K562 (cell line): ENCODE data around the gene PTCH1. TPM values are rescaled to one million over a fixed set of nuclear protein-coding genes. Genes with fewer than 3 reads are reported as not detected.

Experiments used
- CEBPB ChIP-seq: fragments of 450-650 bp; IDR thresholded peaks from 2 replicates; pipeline ENCODE4 v1.6.1; 2016; ENCODE audit warnings: missing genetic modification characterization, missing compliant biosample characterization
- CHCHD3 ChIP-seq: fragments of 250-450 bp; sonication (Bioruptor Pico); IDR thresholded peaks from 2 replicates; pipeline ENCODE4 v2.1.2; 2022; ENCODE audit warnings: mild to moderate bottlenecking
- GABPB2 ChIP-seq: fragments of 250-450 bp; sonication (Bioruptor Pico); conservative IDR thresholded peaks from 2 replicates; pipeline ENCODE4 v1.5.1; 2021; ENCODE audit warnings: mild to moderate bottlenecking
- GATAD2B ChIP-seq: fragments of 450-650 bp; IDR thresholded peaks from 2 replicates; pipeline ENCODE4 v1.6.1; 2017; ENCODE audit warnings: mild to moderate bottlenecking, borderline replicate concordance
- JUNB ChIP-seq: fragments of 450-650 bp; formaldehyde crosslinking; conservative IDR thresholded peaks from 2 replicates; pipeline ENCODE4 v1.4.0; 2020; ENCODE audit warnings: mild to moderate bottlenecking
- NCOR1 ChIP-seq: fragments of 450-650 bp; IDR thresholded peaks from 2 replicates; pipeline ENCODE4 v1.6.1; 2016; ENCODE audit warnings: mild to moderate bottlenecking, moderate library complexity
- NFRKB ChIP-seq: fragments of 450-650 bp; IDR thresholded peaks from 2 replicates; pipeline ENCODE4 v1.6.1; 2016; ENCODE audit warnings: low read depth
- RBBP5 ChIP-seq: fragments of 200-600 bp; sonication (generic); IDR thresholded peaks from 2 replicates; pipeline ENCODE4 v1.6.1; 2012; ENCODE audit warnings: borderline replicate concordance, mild to moderate bottlenecking, low read length, control low read depth, inconsistent platforms; ENCODE audit not compliant: insufficient read depth, poor library complexity, severe bottlenecking
- SETDB1 ChIP-seq: IDR thresholded peaks from one replicate; pipeline ENCODE4 v1.6.1; 2012; ENCODE audit warnings: low read length, control low read depth, inconsistent platforms
- SIRT6 ChIP-seq: IDR thresholded peaks from one replicate; pipeline ENCODE4 v1.6.1; 2012; ENCODE audit warnings: low read depth, mild to moderate bottlenecking, control low read depth, inconsistent platforms, low read length, moderate library complexity
- SMAD1 ChIP-seq: fragments of 150-350 bp; IDR thresholded peaks from 2 replicates; pipeline ENCODE4 v1.6.1; 2014; ENCODE audit warnings: low read length, low read depth; ENCODE audit not compliant: partially characterized antibody
- SNIP1 ChIP-seq: fragments of 450-650 bp; IDR thresholded peaks from 2 replicates; pipeline ENCODE4 v1.7.1; 2017; ENCODE audit warnings: low read depth, mild to moderate bottlenecking
- TARDBP ChIP-seq: fragments of 450-650 bp; IDR thresholded peaks from 2 replicates; pipeline ENCODE4 v1.6.1; 2016
- TCF7 ChIP-seq: sonication (generic); IDR thresholded peaks from 2 replicates; pipeline ENCODE4 v1.6.1; 2016; ENCODE audit warnings: antibody characterized with exemption, borderline replicate concordance
- TRIM28 ChIP-seq: fragments of 450-650 bp; IDR thresholded peaks from 2 replicates; pipeline ENCODE4 v1.6.1; 2017
- ZNF174 ChIP-seq: fragments of 250-450 bp; sonication (Bioruptor Pico); IDR thresholded peaks from 2 replicates; pipeline ENCODE4 v1.4.0; 2020; ENCODE audit warnings: mild to moderate bottlenecking
- ZNF253 ChIP-seq: fragments of 250-450 bp; sonication (Bioruptor Pico); conservative IDR thresholded peaks from 2 replicates; pipeline ENCODE4 v1.6.1; 2021; ENCODE audit warnings: mild to moderate bottlenecking
- ZNF316 ChIP-seq: fragments of 450-650 bp; IDR thresholded peaks from 2 replicates; pipeline ENCODE4 v1.6.1; 2016
- ZNF584 ChIP-seq: fragments of 200-800 bp; sonication (Bioruptor generic); IDR thresholded peaks from 2 replicates; pipeline ENCODE4 v1.6.1; 2016; ENCODE audit warnings: low read depth, mild to moderate bottlenecking, missing genetic modification characterization, missing compliant biosample characterization
- ZZZ3 ChIP-seq: fragments of 450-650 bp; IDR thresholded peaks from 2 replicates; pipeline ENCODE4 v1.6.1; 2016; ENCODE audit warnings: antibody characterized with exemption, mild to moderate bottlenecking, moderate library complexity
- polyA plus RNA-seq, 8 experiments: library from polyadenylated mRNA; depleted of rRNA in 4 of 8; stranded (reverse) in 5 of 8; unstranded in 3 of 8; fragments of >200 nt; fragmentation: Nextera tagmentation in 2 of 8; fragmentation: Illumina TruSeq in 1 of 8; extraction: Ambion mirVana in 2 of 8; extraction: Trizol in 1 of 8; gene quantifications; 2 replicates each; pipeline versions ENCODE4 v1.2.1 to v1.2.3, GENCODE V29; 2011 to 2014; ENCODE audit warnings: inconsistent platforms in 1 of 8, missing spikeins in 1 of 8
- total RNA-seq, 7 experiments: library from RNA; depleted of rRNA in 6 of 7; stranded (reverse); fragments of >200 nt in 6 of 7; fragmentation: Illumina TruSeq in 2 of 7; extraction: Trizol in 2 of 7; gene quantifications; 2 replicates each; pipeline versions ENCODE4 v1.2.1 to v1.2.3, GENCODE V29; 2011 to 2021; ENCODE audit warnings: low replicate concordance in 1 of 7
- TF ChIP-seq, protein P1 (sequence below): fragments of 250-450 bp; sonication (Bioruptor Pico); IDR thresholded peaks from 2 replicates; pipeline ENCODE4 v1.5.0; 2021; ENCODE audit warnings: mild to moderate bottlenecking, moderate library complexity
- TF ChIP-seq, protein P2 (sequence below), 3 experiments: fragments of 200-800 bp in 1 of 3; fragments of 250-450 bp in 1 of 3; fragments of 450-650 bp in 1 of 3; sonication (Bioruptor Pico) in 1 of 3; sonication (Bioruptor generic) in 1 of 3; formaldehyde crosslinking in 1 of 3; IDR thresholded peaks; 2 replicates each; pipeline versions ENCODE4 v1.6.1 to v1.8.0; 2016 to 2022; ENCODE audit warnings: mild to moderate bottlenecking in 2 of 3, missing genetic modification characterization in 2 of 3, missing compliant biosample characterization in 1 of 3, moderate library complexity in 1 of 3
- TF ChIP-seq, protein P3 (sequence below): sonication (generic); formaldehyde crosslinking; IDR thresholded peaks from 2 replicates; pipeline ENCODE4 v1.9.0; 2022; ENCODE audit warnings: mild to moderate bottlenecking, missing genetic modification reagents

PTCH1 gene
- total and polyA plus RNA-seq, 9 of the 15 experiments (the other 6 are each of a cell fraction or from before 2014, with no cell fraction given) = 0.70 to 9.9 (median 3.8) TPM

DNA sequence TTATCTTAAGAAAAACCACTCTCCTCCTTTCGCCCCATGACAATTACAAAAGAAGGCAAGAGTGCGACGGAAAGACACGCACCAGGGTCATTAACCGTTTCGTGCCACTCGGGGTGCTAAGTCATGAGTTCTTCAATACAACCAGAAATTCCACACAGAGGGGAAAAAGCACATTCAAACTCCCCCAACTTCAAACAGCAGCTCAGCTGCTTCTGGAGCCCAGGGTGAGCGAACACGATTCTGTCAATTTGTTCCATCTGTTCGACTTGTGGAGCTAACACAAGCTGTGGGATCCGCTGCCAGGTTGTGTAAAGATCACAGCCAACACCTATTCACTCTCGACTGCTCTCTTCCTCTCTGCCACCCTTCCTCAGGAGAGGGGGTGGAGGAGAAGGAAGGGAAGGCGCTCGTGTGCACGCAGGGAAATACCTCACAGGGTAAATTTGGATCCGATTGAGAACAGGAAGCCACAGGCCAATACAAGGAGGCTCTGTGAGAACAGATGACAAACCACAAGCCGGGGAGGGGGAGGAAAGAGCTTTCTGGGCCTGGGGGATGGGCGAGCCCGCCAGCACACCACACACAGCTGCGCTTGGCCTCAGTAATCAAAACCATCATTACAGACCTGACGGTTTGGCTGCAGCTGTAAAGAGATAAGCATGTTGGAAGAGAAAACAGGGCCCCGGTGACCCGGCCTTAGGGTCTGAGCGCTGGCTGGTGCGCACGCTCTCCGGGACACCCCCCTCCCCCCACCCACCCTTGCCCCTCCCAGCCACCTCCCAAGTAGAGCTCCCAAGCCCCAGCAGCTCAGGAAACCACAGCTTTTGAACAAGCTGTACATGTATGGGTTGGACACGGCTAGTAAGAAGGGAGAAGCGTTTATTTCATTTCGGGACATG lies 54.3 kb downstream of the PTCH1 start (continued):
- TF ChIP-seq TCF7 = no peak; the same call in 1 of the 2 replicates
- TF ChIP-seq GATAD2B = peak; percentile 7
- TF ChIP-seq ZNF584 = peak; percentile 96
- TF ChIP-seq SETDB1 = no peak
- TF ChIP-seq SNIP1 = no peak
- no peak for TF ChIP-seq JUNB (CRISPR knock-in tag)
- TF ChIP-seq SMAD1 = no peak
- TF ChIP-seq NCOR1 = peak; percentile 98
- no peak for TF ChIP-seq CHCHD3
- TF ChIP-seq ZNF253 (CRISPR knock-in tag) = no peak
- peak; percentile 48; the same call in 1 of the 2 replicates for TF ChIP-seq TARDBP
- TF ChIP-seq ZZZ3 = no peak
- TF ChIP-seq CEBPB (tag) = no peak
- peak; percentile 58 for TF ChIP-seq RBBP5
- TF ChIP-seq NFRKB = peak; percentile 65
- TF ChIP-seq SIRT6 = no peak
- TF ChIP-seq, protein P1, sequence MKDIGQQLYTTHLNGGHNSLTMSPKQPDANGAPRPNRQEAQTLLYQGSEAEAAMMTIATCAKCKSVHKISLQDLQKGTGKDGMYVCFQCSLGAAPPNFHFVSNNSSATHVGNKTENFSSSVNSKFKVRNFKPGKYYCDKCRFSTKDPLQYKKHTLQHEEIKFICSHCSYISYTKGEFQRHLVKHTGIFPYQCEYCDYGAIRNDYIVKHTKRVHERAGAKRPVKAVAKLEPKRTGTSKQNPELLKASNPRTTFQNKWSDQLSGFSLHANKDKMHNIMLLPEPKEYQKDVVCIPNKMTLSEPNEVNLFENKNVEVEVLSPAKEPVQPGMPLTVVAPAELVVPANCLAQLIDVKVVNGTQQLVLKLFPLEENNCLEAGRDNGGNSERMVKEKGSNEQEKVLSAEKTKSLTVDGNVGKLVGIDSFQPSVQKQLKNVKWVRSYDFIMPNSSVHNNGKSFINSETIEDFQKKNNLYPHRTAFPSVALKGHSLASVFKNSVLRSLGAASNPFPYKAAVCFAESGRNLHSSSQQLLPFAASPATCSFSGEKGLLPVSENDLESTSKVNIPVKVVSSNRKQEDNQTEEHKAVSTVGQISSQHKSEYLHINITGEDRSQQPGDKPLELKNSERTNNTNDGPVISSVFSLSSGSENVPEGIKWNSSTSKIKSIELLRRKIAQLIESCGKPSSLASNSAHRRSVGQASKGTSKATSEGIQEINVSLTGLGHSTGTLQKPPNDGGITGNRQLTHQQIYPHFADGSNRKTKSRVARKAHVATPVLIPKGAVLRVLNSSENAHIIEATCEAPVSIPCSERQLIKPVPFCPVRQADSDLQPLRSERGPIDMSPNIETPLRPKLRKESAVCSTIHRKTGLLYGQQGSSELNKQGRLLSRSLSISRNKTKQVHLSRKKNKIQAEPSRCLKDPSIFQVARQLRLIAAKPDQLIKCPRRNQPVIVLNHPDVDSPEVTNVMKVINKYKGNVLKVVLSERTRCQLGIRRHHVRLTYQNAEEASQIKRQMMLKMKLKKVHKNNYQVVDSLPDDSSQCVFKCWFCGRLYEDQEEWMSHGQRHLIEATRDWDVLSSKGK = no peak
- no peak for TF ChIP-seq ZNF174 (CRISPR knock-in tag)
- no peak for TF ChIP-seq GABPB2
- TF ChIP-seq, protein P2, sequence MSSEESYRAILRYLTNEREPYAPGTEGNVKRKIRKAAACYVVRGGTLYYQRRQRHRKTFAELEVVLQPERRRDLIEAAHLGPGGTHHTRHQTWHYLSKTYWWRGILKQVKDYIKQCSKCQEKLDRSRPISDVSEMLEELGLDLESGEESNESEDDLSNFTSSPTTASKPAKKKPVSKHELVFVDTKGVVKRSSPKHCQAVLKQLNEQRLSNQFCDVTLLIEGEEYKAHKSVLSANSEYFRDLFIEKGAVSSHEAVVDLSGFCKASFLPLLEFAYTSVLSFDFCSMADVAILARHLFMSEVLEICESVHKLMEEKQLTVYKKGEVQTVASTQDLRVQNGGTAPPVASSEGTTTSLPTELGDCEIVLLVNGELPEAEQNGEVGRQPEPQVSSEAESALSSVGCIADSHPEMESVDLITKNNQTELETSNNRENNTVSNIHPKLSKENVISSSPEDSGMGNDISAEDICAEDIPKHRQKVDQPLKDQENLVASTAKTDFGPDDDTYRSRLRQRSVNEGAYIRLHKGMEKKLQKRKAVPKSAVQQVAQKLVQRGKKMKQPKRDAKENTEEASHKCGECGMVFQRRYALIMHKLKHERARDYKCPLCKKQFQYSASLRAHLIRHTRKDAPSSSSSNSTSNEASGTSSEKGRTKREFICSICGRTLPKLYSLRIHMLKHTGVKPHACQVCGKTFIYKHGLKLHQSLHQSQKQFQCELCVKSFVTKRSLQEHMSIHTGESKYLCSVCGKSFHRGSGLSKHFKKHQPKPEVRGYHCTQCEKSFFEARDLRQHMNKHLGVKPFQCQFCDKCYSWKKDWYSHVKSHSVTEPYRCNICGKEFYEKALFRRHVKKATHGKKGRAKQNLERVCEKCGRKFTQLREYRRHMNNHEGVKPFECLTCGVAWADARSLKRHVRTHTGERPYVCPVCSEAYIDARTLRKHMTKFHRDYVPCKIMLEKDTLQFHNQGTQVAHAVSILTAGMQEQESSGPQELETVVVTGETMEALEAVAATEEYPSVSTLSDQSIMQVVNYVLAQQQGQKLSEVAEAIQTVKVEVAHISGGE (CRISPR knock-in tag; IDR thresholded peaks at IDR 0.05) = peak in 1 of 3 experiments; percentile 70; a peak in 2 of 6 replicates
- TF ChIP-seq ZNF316 = no peak
- no peak for TF ChIP-seq TRIM28
- TF ChIP-seq, protein P3, sequence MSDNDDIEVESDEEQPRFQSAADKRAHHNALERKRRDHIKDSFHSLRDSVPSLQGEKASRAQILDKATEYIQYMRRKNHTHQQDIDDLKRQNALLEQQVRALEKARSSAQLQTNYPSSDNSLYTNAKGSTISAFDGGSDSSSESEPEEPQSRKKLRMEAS = peak; percentile 89
